ENCODE results near the gene RAB8A. TPM values are rescaled to one million over a fixed set of nuclear protein-coding genes. Genes with fewer than 3 reads are reported as not detected.
"Not testable (repeated sequence)": the region's sequence is repeated elsewhere in the genome, so short reads cannot be mapped to it uniquely, and the experiment has no call there.

The RAB8A gene
- total and polyA plus RNA-seq, 8 donors: 12.0 to 40.8 (median 23.1) TPM

DNA sequence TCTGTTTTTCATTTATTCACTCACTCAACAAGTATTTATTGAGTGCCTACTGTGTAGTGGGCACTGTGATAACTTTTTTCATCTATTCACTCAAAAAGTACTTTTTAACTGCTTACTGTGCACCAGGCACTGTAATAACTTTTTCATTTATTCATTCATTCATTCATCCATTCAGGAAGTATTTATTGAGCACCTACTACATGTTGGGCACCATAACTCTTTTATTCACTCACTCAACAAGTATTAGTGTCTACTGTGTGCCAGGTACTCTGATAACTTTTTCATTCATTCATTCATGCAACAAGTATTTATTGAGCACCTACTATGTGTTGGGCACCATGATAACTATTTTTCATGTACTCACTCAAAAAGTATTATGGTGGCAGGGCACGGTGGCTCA, 54.7 kb downstream of the RAB8A start:
- Histone ChIP-seq H3K9me3 (no peaks in the 10 kb centered on the region), H3K4me3 (no peak overlapping the region), H3K27me3 (no peaks in the 10 kb centered on the region), H3K27ac (no peak overlapping the region), H3K36me3 (no peaks in the 10 kb centered on the region), H3K4me1 (no peaks in the 10 kb centered on the region)
- DNase-seq (no peak), ATAC-seq (no peak), FAIRE-seq (no peak)
- 83 to 93% methylated on average over 1 of the region's 1 CpG for WGBS, 2 donors
- intact Hi-C loops (cut with DNase I): no loop called here
- TF ChIP-seq, protein P1, sequence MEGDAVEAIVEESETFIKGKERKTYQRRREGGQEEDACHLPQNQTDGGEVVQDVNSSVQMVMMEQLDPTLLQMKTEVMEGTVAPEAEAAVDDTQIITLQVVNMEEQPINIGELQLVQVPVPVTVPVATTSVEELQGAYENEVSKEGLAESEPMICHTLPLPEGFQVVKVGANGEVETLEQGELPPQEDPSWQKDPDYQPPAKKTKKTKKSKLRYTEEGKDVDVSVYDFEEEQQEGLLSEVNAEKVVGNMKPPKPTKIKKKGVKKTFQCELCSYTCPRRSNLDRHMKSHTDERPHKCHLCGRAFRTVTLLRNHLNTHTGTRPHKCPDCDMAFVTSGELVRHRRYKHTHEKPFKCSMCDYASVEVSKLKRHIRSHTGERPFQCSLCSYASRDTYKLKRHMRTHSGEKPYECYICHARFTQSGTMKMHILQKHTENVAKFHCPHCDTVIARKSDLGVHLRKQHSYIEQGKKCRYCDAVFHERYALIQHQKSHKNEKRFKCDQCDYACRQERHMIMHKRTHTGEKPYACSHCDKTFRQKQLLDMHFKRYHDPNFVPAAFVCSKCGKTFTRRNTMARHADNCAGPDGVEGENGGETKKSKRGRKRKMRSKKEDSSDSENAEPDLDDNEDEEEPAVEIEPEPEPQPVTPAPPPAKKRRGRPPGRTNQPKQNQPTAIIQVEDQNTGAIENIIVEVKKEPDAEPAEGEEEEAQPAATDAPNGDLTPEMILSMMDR (IDR thresholded peaks at IDR 0.05): no peak

- Histone ChIP-seq H3K27me3 (no peaks in the 10 kb centered on the region), H3K4me3 (no peak overlapping the region), H3K36me3 (no peaks in the 10 kb centered on the region), H3K4me1 (no peaks in the 10 kb centered on the region), H3K27ac (no peak overlapping the region), H3K9me3 (no peaks in the 10 kb centered on the region)
- FAIRE-seq (no peak), DNase-seq (no peak), ATAC-seq (no peak)
- intact Hi-C loops (cut with DNase I): no loop called here
- 44 to 60% methylated on average over 5 of the region's 5 CpGs for WGBS, 2 donors
- TF ChIP-seq, protein P1 (IDR thresholded peaks at IDR 0.05): no peak
Measured at GRCh38 chr19:16167055-16167454, 55.4 kb downstream of the RAB8A start.

- Histone ChIP-seq H3K4me1 (no peaks in the 10 kb centered on the region), H3K27ac (no peak overlapping the region), H3K36me3 (no peaks in the 10 kb centered on the region), H3K4me3 (no peak overlapping the region), H3K9me3 (no peaks in the 10 kb centered on the region), H3K27me3 (no peaks in the 10 kb centered on the region)
- DNase-seq (no peak), ATAC-seq (no peak), FAIRE-seq (no peak)
- intact Hi-C loops (cut with DNase I): no loop called here
- 50 to 70% methylated on average over 2 of the region's 2 CpGs for WGBS, 2 donors
- TF ChIP-seq, protein P1 (IDR thresholded peaks at IDR 0.05): no peak
Measured at GRCh38 chr19:16168465-16169081, 56.9 kb downstream of the RAB8A start.

- ATAC-seq (no peak), FAIRE-seq (no peak), DNase-seq (no peak)
- no peaks in the 10 kb centered on the region for H3K4me1 ChIP-seq
- no peak overlapping the region for H3K4me3 ChIP-seq
- no peaks in the 10 kb centered on the region for H3K27me3 ChIP-seq
- intact Hi-C loops (cut with DNase I): no loop called here
- TF ChIP-seq, protein P1 (IDR thresholded peaks at IDR 0.05): no peak
- no peak overlapping the region for H3K27ac ChIP-seq
- no peaks in the 10 kb centered on the region for H3K9me3 ChIP-seq
- WGBS, 2 donors: 53 to 70% methylated on average over 1 of the region's 1 CpG
- H3K36me3 ChIP-seq: no peaks in the 10 kb centered on the region
Measured at GRCh38 chr19:16170134-16170533, 58.4 kb downstream of the RAB8A start.

DNA sequence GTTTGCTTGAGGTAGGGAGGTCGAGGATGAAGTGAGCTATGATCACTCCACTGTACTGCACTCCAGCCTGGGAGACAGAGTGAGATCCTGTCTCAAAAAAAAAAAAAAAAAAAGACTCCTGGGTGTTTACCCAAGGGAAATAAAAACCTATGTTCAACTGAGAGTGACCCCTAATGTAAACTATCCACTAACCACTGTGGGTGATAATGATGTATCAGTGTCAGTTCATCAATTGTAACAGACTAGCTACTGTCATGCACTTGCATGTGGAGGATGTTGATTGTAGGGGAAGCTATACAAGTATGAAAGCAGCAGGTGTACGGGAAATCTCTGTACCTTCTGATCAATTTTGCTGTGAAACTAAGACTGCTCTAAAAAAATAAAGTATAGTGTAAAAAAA, 64.3 kb downstream of the RAB8A start:
- WGBS, 2 donors: 42 to 44% methylated on average over 2 of the region's 2 CpGs
- TF ChIP-seq, protein P1 (IDR thresholded peaks at IDR 0.05): no peak
- Histone ChIP-seq H3K27ac (no peak overlapping the region), H3K4me1 (no peaks in the 10 kb centered on the region), H3K9me3 (no peaks in the 10 kb centered on the region), H3K4me3 (no peak overlapping the region), H3K27me3 (no peaks in the 10 kb centered on the region), H3K36me3 (no peaks in the 10 kb centered on the region)
- no peak for DNase-seq
- no peak for FAIRE-seq
- intact Hi-C loops (cut with DNase I): no loop called here
- ATAC-seq: no peak

DNA sequence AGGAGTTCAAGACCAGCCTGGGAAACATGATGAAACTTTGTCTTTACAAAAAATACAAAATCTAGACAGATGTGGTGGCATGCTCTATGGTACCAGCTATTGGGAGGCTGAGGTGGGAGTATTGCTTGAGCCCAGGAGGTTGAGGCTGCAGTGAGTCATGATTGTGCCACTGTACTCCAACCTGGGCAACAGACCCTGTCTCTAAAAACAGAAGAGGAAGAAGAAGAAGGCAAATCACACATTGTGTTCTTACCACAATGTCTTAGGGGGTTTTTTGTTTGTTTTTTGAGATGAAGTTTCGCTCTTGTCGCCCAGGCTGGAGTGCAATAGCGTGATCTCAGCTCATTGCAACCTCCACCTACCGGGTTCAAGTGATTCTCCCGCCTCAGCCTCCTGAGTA, 67.2 kb downstream of the RAB8A start:
- intact Hi-C loops (cut with DNase I); DNase-seq; H3K27ac ChIP-seq; H3K9me3 ChIP-seq; H3K4me3 ChIP-seq; FAIRE-seq; H3K27me3 ChIP-seq; H3K4me1 ChIP-seq; ATAC-seq; H3K36me3 ChIP-seq: not testable (repeated sequence)
- 71 to 75% methylated on average over 5 of the region's 5 CpGs for WGBS, 2 donors

All from pancreas (tissue), 10 donors.